ENCODE data around the gene ABHD8.

The ABHD8 gene

GRCh38 chr19:17324357-17325114 lies 21.3 kb upstream of the ABHD8 start:
- Histone ChIP-seq H3K9ac (ENCODE audit: low read depth, low read length) (no peak overlapping the region), H3K36me3 (ENCODE audit: insufficient read depth, low read length) (peaks cover 29% of the 10 kb centered on the region), H3K4me2 (ENCODE audit: low read length) (no peak overlapping the region), H3K9me3 (replicated peaks; ENCODE audit: low read length) (no peaks in the 10 kb centered on the region), H3K4me3 (ENCODE audit: low read length) (no peak overlapping the region), H3K4me1 (ENCODE audit: control insufficient read depth, insufficient read depth, low read length) (no peaks in the 10 kb centered on the region), H3K27me3 (ENCODE audit: control insufficient read depth, insufficient read depth, low read length) (no peaks in the 10 kb centered on the region)

GRCh38 chr19:17323964-17324332 lies 20.7 kb upstream of the ABHD8 start:
- H3K4me3 ChIP-seq (ENCODE audit: low read length), result no peak overlapping the region
- no peaks in the 10 kb centered on the region for H3K27me3 ChIP-seq (ENCODE audit: control insufficient read depth, insufficient read depth, low read length)
- no peak overlapping the region for H3K9ac ChIP-seq (ENCODE audit: low read depth, low read length)
- H3K4me1 ChIP-seq (ENCODE audit: control insufficient read depth, insufficient read depth, low read length), result no peaks in the 10 kb centered on the region
- no peak overlapping the region for H3K4me2 ChIP-seq (ENCODE audit: low read length)
- H3K36me3 ChIP-seq (ENCODE audit: insufficient read depth, low read length), result peaks cover 34% of the 10 kb centered on the region
- H3K9me3 ChIP-seq (replicated peaks; ENCODE audit: low read length), result no peaks in the 10 kb centered on the region

DNA sequence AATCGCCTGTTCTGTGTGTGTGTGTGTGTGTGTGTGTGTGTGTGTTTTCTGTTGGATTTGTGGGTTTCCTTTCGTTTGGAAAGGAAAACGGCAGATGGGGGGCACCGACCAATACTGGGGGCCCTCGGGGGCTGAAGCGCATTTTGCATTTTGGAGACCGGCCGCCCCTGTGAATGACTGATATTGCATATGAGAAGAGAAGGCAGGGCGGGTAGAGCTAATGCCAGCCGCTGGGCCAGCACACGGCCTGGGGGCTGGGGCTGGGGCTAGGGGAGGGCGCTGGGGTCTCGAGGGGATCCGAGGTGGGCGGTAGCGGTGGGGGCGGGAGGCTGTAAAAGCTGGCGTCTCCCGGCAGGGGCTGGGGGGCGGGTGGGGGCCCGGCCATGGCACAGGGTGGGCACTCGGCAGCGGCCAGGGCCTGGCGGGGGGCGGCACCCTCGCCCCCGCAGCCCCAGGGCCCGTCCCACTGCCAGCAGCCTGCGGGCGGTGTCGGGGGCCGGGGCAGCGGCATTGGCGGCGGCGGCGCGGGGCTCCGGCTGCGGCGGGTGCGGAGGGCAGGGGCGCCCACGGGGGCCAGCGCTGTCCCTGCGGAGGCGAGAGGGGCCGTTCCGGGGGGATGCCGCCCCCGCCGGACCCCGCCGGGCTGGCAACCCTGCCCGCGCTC lies 20.2 kb upstream of the ABHD8 start:
- H3K4me1 ChIP-seq (ENCODE audit: control insufficient read depth, insufficient read depth, low read length), result no peaks in the 10 kb centered on the region
- H3K9me3 ChIP-seq (replicated peaks; ENCODE audit: low read length), result no peaks in the 10 kb centered on the region
- no peaks in the 10 kb centered on the region for H3K27me3 ChIP-seq (ENCODE audit: control insufficient read depth, insufficient read depth, low read length)
- H3K36me3 ChIP-seq (ENCODE audit: insufficient read depth, low read length), result peaks cover 36% of the 10 kb centered on the region
- no peak overlapping the region for H3K9ac ChIP-seq (ENCODE audit: low read depth, low read length)
- no peak overlapping the region for H3K4me3 ChIP-seq (ENCODE audit: low read length)
- H3K4me2 ChIP-seq (ENCODE audit: low read length), result no peak overlapping the region

DNA sequence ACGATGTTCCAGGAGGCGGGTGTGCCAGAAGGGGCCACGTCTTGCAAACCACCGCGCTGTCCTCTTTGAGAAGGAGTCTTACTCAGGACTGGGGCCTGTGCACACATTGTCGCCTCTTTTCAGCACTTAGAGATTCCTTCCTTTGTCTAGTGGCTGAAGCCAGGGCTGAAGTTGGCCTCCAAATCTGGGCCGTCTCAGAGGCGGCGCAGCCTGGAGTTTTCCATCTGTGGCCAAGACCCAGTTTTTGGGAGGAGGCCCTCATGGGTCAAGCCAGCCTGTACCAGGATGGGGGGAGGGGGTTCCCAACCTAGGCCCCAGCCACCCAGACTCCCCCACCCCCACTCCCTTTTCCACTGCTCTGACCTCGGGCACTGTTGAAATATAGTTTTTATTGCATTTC lies 19.6 kb upstream of the ABHD8 start:
- Histone ChIP-seq H3K36me3 (ENCODE audit: insufficient read depth, low read length) (peaks cover 36% of the 10 kb centered on the region), H3K4me3 (ENCODE audit: low read length) (no peak overlapping the region)

GRCh38 chr19:17321655-17322489 lies 18.6 kb upstream of the ABHD8 start:
- Histone ChIP-seq H3K4me2 (ENCODE audit: low read length) (no peak overlapping the region), H3K4me1 (ENCODE audit: control insufficient read depth, insufficient read depth, low read length) (no peaks in the 10 kb centered on the region), H3K4me3 (ENCODE audit: low read length) (no peak overlapping the region), H3K9me3 (replicated peaks; ENCODE audit: low read length) (no peaks in the 10 kb centered on the region), H3K36me3 (ENCODE audit: insufficient read depth, low read length) (peaks cover 33% of the 10 kb centered on the region), H3K9ac (ENCODE audit: low read depth, low read length) (no peak overlapping the region), H3K27me3 (ENCODE audit: control insufficient read depth, insufficient read depth, low read length) (no peaks in the 10 kb centered on the region)

More for the DNA sequence above, 19.6 kb upstream of the ABHD8 start:
- Histone ChIP-seq H3K9me3 (replicated peaks; ENCODE audit: low read length) (no peaks in the 10 kb centered on the region), H3K9ac (ENCODE audit: low read depth, low read length) (no peak overlapping the region), H3K4me2 (ENCODE audit: low read length) (no peak overlapping the region), H3K27me3 (ENCODE audit: control insufficient read depth, insufficient read depth, low read length) (no peaks in the 10 kb centered on the region), H3K4me1 (ENCODE audit: control insufficient read depth, insufficient read depth, low read length) (no peaks in the 10 kb centered on the region)

- Histone ChIP-seq H3K27me3 (ENCODE audit: control insufficient read depth, insufficient read depth, low read length) (no peaks in the 10 kb centered on the region), H3K9ac (ENCODE audit: low read depth, low read length) (no peak overlapping the region), H3K36me3 (ENCODE audit: insufficient read depth, low read length) (peaks cover 40% of the 10 kb centered on the region), H3K4me1 (ENCODE audit: control insufficient read depth, insufficient read depth, low read length) (no peaks in the 10 kb centered on the region), H3K4me2 (ENCODE audit: low read length) (no peak overlapping the region), H3K4me3 (ENCODE audit: low read length) (no peak overlapping the region), H3K9me3 (replicated peaks; ENCODE audit: low read length) (no peaks in the 10 kb centered on the region)
Measured at GRCh38 chr19:17320435-17320834, 17.2 kb upstream of the ABHD8 start.

DNA sequence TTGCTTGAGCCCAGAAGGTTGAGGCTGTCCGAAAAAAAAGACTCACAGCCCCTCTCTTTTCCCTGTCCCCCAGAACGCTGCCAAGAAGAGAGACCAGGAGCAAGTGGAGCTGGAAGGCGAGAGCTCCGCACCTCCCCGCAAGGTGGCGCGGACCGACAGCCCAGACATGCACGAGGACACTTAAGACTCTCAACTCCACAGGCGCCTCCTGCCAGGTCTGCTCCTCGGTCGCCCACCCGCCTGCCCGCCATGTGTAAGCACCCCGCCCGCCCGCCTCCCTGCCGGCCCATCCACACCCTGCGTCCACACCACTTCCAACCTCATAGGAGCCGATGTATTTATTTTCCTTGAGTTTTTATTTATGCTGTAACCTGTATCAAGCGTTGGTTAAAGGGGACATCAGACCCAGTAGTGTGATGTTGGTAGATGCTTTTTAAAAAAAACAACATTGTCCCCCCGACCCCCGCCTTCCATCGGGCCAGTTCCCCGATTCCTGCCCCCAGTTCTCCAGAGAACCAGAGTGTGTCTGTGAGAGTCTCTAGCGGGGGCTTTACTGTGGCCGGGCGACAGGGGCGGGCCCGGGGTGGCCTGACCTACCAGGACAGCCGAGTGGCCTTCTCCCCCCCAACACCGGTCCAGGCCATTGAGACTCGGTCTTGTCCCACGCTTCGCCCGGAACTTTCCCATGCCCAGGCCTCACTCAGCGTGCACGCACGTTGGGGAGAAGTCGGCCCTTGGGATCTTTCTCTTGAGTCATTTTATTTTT lies 16.4 kb upstream of the ABHD8 start:
- Histone ChIP-seq H3K4me3 (ENCODE audit: low read length) (no peak overlapping the region), H3K36me3 (ENCODE audit: insufficient read depth, low read length) (peaks cover 45% of the 10 kb centered on the region), H3K4me2 (ENCODE audit: low read length) (no peak overlapping the region), H3K9ac (ENCODE audit: low read depth, low read length) (no peak overlapping the region), H3K27me3 (ENCODE audit: control insufficient read depth, insufficient read depth, low read length) (no peaks in the 10 kb centered on the region), H3K9me3 (replicated peaks; ENCODE audit: low read length) (no peaks in the 10 kb centered on the region), H3K4me1 (ENCODE audit: control insufficient read depth, insufficient read depth, low read length) (no peaks in the 10 kb centered on the region)

DNA sequence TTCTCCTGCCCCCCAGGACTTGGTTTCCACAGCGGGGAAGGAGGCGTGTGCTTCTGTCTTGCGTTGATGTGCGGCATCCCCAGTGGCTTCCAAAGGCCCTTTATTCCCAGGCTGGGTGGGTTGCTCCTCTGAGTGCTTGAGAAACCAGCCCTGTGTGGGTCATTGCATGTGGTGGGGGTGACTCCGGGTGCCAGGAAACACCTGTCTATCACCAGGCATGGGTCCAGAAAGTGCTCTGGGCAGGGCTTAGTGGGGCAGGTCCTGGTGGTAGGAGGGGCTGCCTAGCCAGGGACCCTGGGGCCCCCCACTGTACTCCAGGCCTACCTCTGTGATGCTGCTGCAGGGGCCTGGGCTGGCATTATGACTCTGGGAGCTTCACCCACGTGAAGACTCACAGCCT lies 15.7 kb upstream of the ABHD8 start:
- Histone ChIP-seq H3K9ac (ENCODE audit: low read depth, low read length) (no peak overlapping the region), H3K27me3 (ENCODE audit: control insufficient read depth, insufficient read depth, low read length) (no peaks in the 10 kb centered on the region), H3K4me3 (ENCODE audit: low read length) (no peak overlapping the region), H3K4me1 (ENCODE audit: control insufficient read depth, insufficient read depth, low read length) (no peaks in the 10 kb centered on the region), H3K9me3 (replicated peaks; ENCODE audit: low read length) (no peaks in the 10 kb centered on the region), H3K36me3 (ENCODE audit: insufficient read depth, low read length) (peaks cover 52% of the 10 kb centered on the region), H3K4me2 (ENCODE audit: low read length) (no peak overlapping the region)

GRCh38 chr19:17314007-17314593 lies 10.9 kb upstream of the ABHD8 start:
- Histone ChIP-seq H3K4me2 (ENCODE audit: low read length) (no peak overlapping the region), H3K27me3 (ENCODE audit: control insufficient read depth, insufficient read depth, low read length) (no peaks in the 10 kb centered on the region), H3K9ac (ENCODE audit: low read depth, low read length) (no peak overlapping the region), H3K36me3 (ENCODE audit: insufficient read depth, low read length) (peaks cover 42% of the 10 kb centered on the region), H3K4me1 (ENCODE audit: control insufficient read depth, insufficient read depth, low read length) (peaks cover 19% of the 10 kb centered on the region), H3K9me3 (replicated peaks; ENCODE audit: low read length) (no peaks in the 10 kb centered on the region), H3K4me3 (ENCODE audit: low read length) (no peak overlapping the region)

- H3K27me3 ChIP-seq (ENCODE audit: control insufficient read depth, insufficient read depth, low read length), result no peaks in the 10 kb centered on the region
- H3K36me3 ChIP-seq (ENCODE audit: insufficient read depth, low read length), result peaks cover 39% of the 10 kb centered on the region
- no peaks in the 10 kb centered on the region for H3K9me3 ChIP-seq (replicated peaks; ENCODE audit: low read length)
- peaks cover 19% of the 10 kb centered on the region for H3K4me1 ChIP-seq (ENCODE audit: control insufficient read depth, insufficient read depth, low read length)
- peak overlapping the region; percentile 58 for H3K4me2 ChIP-seq (ENCODE audit: low read length)
- H3K9ac ChIP-seq (ENCODE audit: low read depth, low read length), result no peak overlapping the region
- peak overlapping the region; percentile 29 for H3K4me3 ChIP-seq (ENCODE audit: low read length)
Measured at GRCh38 chr19:17312189-17313113, 9.2 kb upstream of the ABHD8 start.

Data from skeletal muscle satellite cell (primary cell).